GM10266 (cell line): Measurements from ENCODE around the gene ADAMTS2.

ENCODE experiments used
- DNase-seq: peaks from one replicate; pipeline ENCODE4 v3.0.0; 2012; ENCODE audit errors: extremely low spot score
- CTCF ChIP-seq: IDR thresholded peaks from 2 replicates; pipeline ENCODE4 v1.5.1; 2012; ENCODE audit warnings: mild to moderate bottlenecking, low read depth; ENCODE audit not compliant: control insufficient read depth, insufficient read depth; ENCODE audit errors: missing control alignments

Gene ADAMTS2

DNA sequence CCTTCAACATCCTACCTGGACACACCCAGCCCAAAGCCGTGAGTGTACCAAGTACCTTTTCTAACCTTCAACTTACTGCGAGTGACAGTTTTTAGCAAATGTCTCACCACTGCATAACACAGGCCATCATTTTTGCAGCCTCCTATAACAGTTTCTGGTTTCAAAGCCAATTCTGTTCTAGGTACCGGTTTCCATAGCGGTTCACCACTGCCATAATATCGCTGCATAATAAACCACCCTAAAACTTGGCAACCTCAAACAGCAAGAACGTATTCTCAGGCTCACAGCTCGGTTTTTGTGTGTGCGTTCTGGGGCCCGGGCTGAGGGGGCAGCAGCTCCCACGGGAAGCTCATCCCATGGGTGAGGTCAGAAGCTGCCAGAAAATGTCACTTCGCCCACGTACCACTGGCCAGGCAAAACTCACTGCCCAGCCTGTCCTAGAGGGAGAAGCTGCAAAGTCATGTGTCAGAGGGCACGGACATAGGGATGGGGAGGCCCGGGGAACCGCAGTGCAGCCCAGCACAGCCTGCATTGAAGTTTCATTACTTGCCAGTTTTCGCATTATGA is 15.9 kb upstream of the ADAMTS2 start:
- no peak for DNase-seq
- no peak for TF ChIP-seq CTCF

- DNase-seq, result no peak
- TF ChIP-seq CTCF, result no peak
Observed at GRCh38 chr5:179357031-179357430, 11.8 kb upstream of the ADAMTS2 start.

GRCh38 chr5:179355976-179356974 is 11.0 kb upstream of the ADAMTS2 start:
- no peak for TF ChIP-seq CTCF
- DNase-seq, result no peak

- no peak for DNase-seq
- TF ChIP-seq CTCF, result no peak
Observed at GRCh38 chr5:179354305-179354882, 9.1 kb upstream of the ADAMTS2 start.

- no peak for TF ChIP-seq CTCF
- no peak for DNase-seq
Observed at GRCh38 chr5:179348843-179349242, 3.6 kb upstream of the ADAMTS2 start.

DNA sequence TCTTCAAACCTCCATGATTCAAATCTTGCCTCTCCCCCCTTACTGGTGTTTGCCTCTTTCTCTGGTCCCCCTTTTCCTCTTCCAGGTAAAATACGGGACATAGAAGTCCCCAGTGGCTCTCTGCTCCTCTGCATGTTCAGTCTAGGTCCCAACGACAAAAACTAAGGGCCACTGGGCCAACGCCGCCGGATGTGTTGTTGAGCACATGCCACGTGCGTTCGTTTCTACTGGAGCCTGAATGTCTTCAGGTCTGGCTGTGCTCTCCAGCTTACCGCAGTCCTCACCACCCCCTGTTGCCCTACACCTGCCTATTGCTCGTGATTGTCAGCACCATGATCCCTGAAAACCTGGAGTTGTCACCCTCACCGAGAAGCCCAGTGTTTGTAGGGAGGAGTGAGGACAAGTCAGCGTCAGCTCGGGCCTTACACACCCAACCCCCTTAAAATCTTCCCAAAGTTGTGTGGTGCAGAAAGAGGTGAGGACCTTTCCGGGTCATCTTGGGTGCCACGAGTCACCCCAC is 2.8 kb upstream of the ADAMTS2 start:
- no peak for TF ChIP-seq CTCF
- DNase-seq, result no peak
